Tibial artery (tissue), 4 donors: ENCODE results near the gene SYNJ2BP.

Source experiments
- DNase-seq, 2 donors: peaks; one replicate each; pipeline ENCODE4 v3.0.0-alpha.2; 2019
- H3K27ac ChIP-seq, 2 donors: fragments of 200-600 bp; sonication (generic) in 1 of 2; 1 replicate in 1 of 2; 2 replicates in 1 of 2; pipeline ENCODE4 v1.5.1; 2018 to 2019; ENCODE audit warnings: mild to moderate bottlenecking in 1 of 2
- H3K27me3 ChIP-seq, 2 donors: fragments of 200-600 bp; sonication (generic) in 1 of 2; one replicate each; pipeline versions ENCODE4 v1.5.1 to v1.6.0; 2016 to 2019
- H3K36me3 ChIP-seq, 3 donors: fragments of 200-600 bp; sonication (generic) in 2 of 3; one replicate each; pipeline ENCODE4 v1.5.1; 2016 to 2019; ENCODE audit warnings: mild to moderate bottlenecking in 2 of 3
- H3K4me1 ChIP-seq, 4 donors: fragments of 200-600 bp; sonication (generic) in 2 of 4; 1 replicate in 3 of 4; 2 replicates in 1 of 4; pipeline ENCODE4 v1.5.1; 2016 to 2019
- H3K4me3 ChIP-seq, 2 donors: fragments of 200-600 bp; sonication (generic) in 1 of 2; 1 replicate in 1 of 2; 2 replicates in 1 of 2; pipeline ENCODE4 v1.5.1; 2018 to 2019; ENCODE audit warnings: mild to moderate bottlenecking in 2 of 2
- H3K9me3 ChIP-seq, 3 donors: fragments of 200-600 bp; sonication (generic) in 1 of 3; one replicate each; pipeline ENCODE4 v1.5.1; 2016 to 2019
- intact Hi-C: fragments of 100-400 bp; cut with DNase I; formaldehyde crosslinking; loops from one replicate; pipeline ENCODE4 v1.15.0; 2023; ENCODE audit warnings: low total_unique reads
- TF ChIP-seq, protein P1 (sequence below), 2 experiments: fragments of 200-600 bp in 1 of 2; fragments of 450-650 bp in 1 of 2; IDR thresholded peaks; one replicate each; pipeline ENCODE4 v1.5.1; 2017 to 2019; ENCODE audit warnings: antibody characterized with exemption in 2 of 2, mild to moderate bottlenecking in 1 of 2, moderate library complexity in 1 of 2

The SYNJ2BP gene

DNA sequence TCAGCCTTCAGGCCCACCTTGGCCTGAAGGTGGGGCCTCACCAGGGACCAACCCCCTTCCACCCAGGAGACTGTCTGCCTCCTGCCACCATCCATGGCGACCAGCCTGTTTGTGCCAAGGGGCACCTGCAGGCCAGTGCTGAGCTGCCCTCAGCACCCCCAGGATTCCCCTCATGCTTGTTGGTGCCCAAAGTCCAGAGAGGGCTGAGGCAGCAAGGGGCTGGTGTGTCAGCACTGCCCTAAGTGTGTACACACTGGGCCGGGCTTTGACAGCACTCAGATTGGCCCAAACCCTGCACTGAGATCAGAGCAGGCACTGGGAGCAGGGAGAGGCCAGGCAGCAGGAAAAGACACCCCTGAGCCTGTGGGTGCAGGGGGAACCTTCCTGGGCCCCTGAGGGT is 18.6 kb downstream of the SYNJ2BP start:
- Histone ChIP-seq H3K36me3 (peaks cover 0 to 18% (median 16%) of the 10 kb centered on the region in 3 donors), H3K27me3 (no peaks in the 10 kb centered on the region), H3K27ac (no peak overlapping the region), H3K4me1 (no peaks in the 10 kb centered on the region), H3K4me3 (no peak overlapping the region), H3K9me3 (no peaks in the 10 kb centered on the region)
- intact Hi-C loops = no loop called here
- TF ChIP-seq, protein P1, sequence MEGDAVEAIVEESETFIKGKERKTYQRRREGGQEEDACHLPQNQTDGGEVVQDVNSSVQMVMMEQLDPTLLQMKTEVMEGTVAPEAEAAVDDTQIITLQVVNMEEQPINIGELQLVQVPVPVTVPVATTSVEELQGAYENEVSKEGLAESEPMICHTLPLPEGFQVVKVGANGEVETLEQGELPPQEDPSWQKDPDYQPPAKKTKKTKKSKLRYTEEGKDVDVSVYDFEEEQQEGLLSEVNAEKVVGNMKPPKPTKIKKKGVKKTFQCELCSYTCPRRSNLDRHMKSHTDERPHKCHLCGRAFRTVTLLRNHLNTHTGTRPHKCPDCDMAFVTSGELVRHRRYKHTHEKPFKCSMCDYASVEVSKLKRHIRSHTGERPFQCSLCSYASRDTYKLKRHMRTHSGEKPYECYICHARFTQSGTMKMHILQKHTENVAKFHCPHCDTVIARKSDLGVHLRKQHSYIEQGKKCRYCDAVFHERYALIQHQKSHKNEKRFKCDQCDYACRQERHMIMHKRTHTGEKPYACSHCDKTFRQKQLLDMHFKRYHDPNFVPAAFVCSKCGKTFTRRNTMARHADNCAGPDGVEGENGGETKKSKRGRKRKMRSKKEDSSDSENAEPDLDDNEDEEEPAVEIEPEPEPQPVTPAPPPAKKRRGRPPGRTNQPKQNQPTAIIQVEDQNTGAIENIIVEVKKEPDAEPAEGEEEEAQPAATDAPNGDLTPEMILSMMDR (IDR thresholded peaks at IDR 0.05) = no peak
- no peak for DNase-seq

- peaks cover 0 to 18% (median 16%) of the 10 kb centered on the region in 3 donors for H3K36me3 ChIP-seq
- no peaks in the 10 kb centered on the region for H3K9me3 ChIP-seq
- H3K27ac ChIP-seq = no peak overlapping the region
- intact Hi-C loops = no loop called here
- DNase-seq = no peak
- TF ChIP-seq, protein P1 (IDR thresholded peaks at IDR 0.05) = no peak
- no peaks in the 10 kb centered on the region for H3K4me1 ChIP-seq
- H3K4me3 ChIP-seq = no peak overlapping the region
- H3K27me3 ChIP-seq = no peaks in the 10 kb centered on the region
These were observed 19.1 kb downstream of the SYNJ2BP start for GRCh38 chr14:70397746-70398145.

- Histone ChIP-seq H3K27me3 (no peaks in the 10 kb centered on the region), H3K4me3 (no peak overlapping the region), H3K27ac (no peak overlapping the region), H3K36me3 (peaks cover 0 to 18% (median 16%) of the 10 kb centered on the region in 3 donors), H3K9me3 (no peaks in the 10 kb centered on the region), H3K4me1 (no peaks in the 10 kb centered on the region)
- DNase-seq = no peak
- TF ChIP-seq, protein P1 (IDR thresholded peaks at IDR 0.05) = no peak
- intact Hi-C loops = no loop called here
These were observed 22.1 kb downstream of the SYNJ2BP start for GRCh38 chr14:70394674-70395306.

GRCh38 chr14:70392676-70393075 is 24.2 kb downstream of the SYNJ2BP start:
- Histone ChIP-seq H3K27ac (no peak overlapping the region), H3K4me3 (no peak overlapping the region), H3K9me3 (no peaks in the 10 kb centered on the region), H3K36me3 (peaks cover 0 to 14% (median 6%) of the 10 kb centered on the region in 3 donors), H3K4me1 (no peaks in the 10 kb centered on the region), H3K27me3 (no peaks in the 10 kb centered on the region)
- no peak for DNase-seq
- TF ChIP-seq, protein P1 (IDR thresholded peaks at IDR 0.05) = no peak
- intact Hi-C loops = no loop called here

GRCh38 chr14:70391493-70392391 is 25.1 kb downstream of the SYNJ2BP start:
- Histone ChIP-seq H3K27ac (no peak overlapping the region), H3K27me3 (no peaks in the 10 kb centered on the region), H3K36me3 (peaks cover 7 to 15% (median 8%) of the 10 kb centered on the region in 3 donors), H3K4me1 (no peaks in the 10 kb centered on the region), H3K9me3 (no peaks in the 10 kb centered on the region), H3K4me3 (no peak overlapping the region)
- TF ChIP-seq, protein P1 (IDR thresholded peaks at IDR 0.05) = no peak
- no peak for DNase-seq
- intact Hi-C loops = no loop called here
